ENCODE data around the gene AUH.

GRCh38 chr9:91333551-91333950, 28.2 kb downstream of the AUH start:
- TF ChIP-seq CTCF (IDR thresholded peaks at IDR 0.05; ENCODE audit: low read depth, low read length) = no peak
- TF ChIP-seq EZH2phosphoT487 (IDR thresholded peaks at IDR 0.05; ENCODE audit: low read depth) = no peak
